B cell (primary cell): ENCODE measurements around the gene IFNLR1. TPM values are rescaled to one million over a fixed set of nuclear protein-coding genes. Genes with fewer than 3 reads are reported as not detected.

ENCODE experiments used
- ATAC-seq: fragments of 200-7000 bp; cut with Tn5 transposase; one replicate; pipeline ENCODE4 v1.10.0; 2021; ENCODE audit warnings: low read depth, mild to moderate bottlenecking, moderate number of reproducible peaks, moderate library complexity
- CTCF ChIA-PET: fragments of 350-600 bp; sonication (Branson Sonifier 250); formaldehyde crosslinking; loops from one replicate; lab custom pipeline; 2021; ENCODE audit warnings: antibody characterized with exemption, inconsistent platforms; lab: Charles Lee
- POLR2A ChIA-PET: fragments of 350-600 bp; sonication (Branson Sonifier 250); formaldehyde crosslinking; loops from one replicate; lab custom pipeline; 2021; ENCODE audit warnings: antibody characterized with exemption; lab: Charles Lee
- DNase-seq: peaks from one replicate; pipeline ENCODE4 v3.0.0; 2013
- H2AFZ ChIP-seq: 2 replicates; pipeline ENCODE4 v1.6.1; 2012; ENCODE audit warnings: mild to moderate bottlenecking, low read depth, low read length; ENCODE audit not compliant: insufficient read depth, poor library complexity, severe bottlenecking
- H3K27ac ChIP-seq, 2 donors: 1 replicate in 1 of 2; 2 replicates in 1 of 2; pipeline ENCODE4 v1.5.1; 2012 to 2013; ENCODE audit warnings: low read length in 2 of 2, mild to moderate bottlenecking in 2 of 2, moderate library complexity in 1 of 2
- H3K27me3 ChIP-seq, 4 experiments: fragments of 200-600 bp in 1 of 4; sonication (generic) in 1 of 4; replicated peaks in 1 of 4; 1 replicate in 2 of 4; 2 replicates in 2 of 4; pipeline versions ENCODE4 v1.6.1 to v1.7.0; 2013 to 2016; ENCODE audit warnings: low read length in 3 of 4, mild to moderate bottlenecking in 2 of 4, mixed read lengths in 1 of 4, moderate library complexity in 1 of 4; ENCODE audit not compliant: insufficient read depth in 4 of 4, control insufficient read depth in 3 of 4; ENCODE audit errors: control extremely low read depth in 1 of 4
- H3K36me3 ChIP-seq, 2 experiments: replicated peaks in 1 of 2; 1 replicate in 1 of 2; 2 replicates in 1 of 2; pipeline versions ENCODE4 v1.6.1 to v1.7.1; 2013; ENCODE audit warnings: low read length in 1 of 2; ENCODE audit not compliant: insufficient read depth in 2 of 2, control insufficient read depth in 1 of 2; ENCODE audit errors: control extremely low read depth in 1 of 2, extremely low read depth in 1 of 2
- H3K4me1 ChIP-seq, 2 donors: fragments of 200-600 bp in 1 of 2; sonication (generic) in 1 of 2; 1 replicate in 1 of 2; 2 replicates in 1 of 2; pipeline versions ENCODE4 v1.5.1 to v1.6.1; 2013 to 2017; ENCODE audit warnings: low read length in 2 of 2; ENCODE audit not compliant: control insufficient read depth in 2 of 2, insufficient read depth in 2 of 2
- H3K4me2 ChIP-seq: replicated peaks from 2 replicates; pipeline ENCODE3; 2012; ENCODE audit warnings: mild to moderate bottlenecking, low read depth, low read length; ENCODE audit not compliant: poor library complexity, severe bottlenecking
- H3K4me3 ChIP-seq, 5 experiments: fragments of 200-600 bp in 1 of 5; sonication (generic) in 1 of 5; 1 replicate in 3 of 5; 2 replicates in 2 of 5; pipeline versions ENCODE4 v1.5.1 to v1.7.0; 2011 to 2016; ENCODE audit warnings: low read length in 4 of 5, mild to moderate bottlenecking in 4 of 5, low read depth in 2 of 5, control low read depth in 1 of 5, moderate library complexity in 1 of 5; ENCODE audit not compliant: insufficient read depth in 1 of 5; ENCODE audit errors: control extremely low read depth in 1 of 5, extremely low read depth in 1 of 5
- H3K79me2 ChIP-seq: fragments of 200-600 bp; sonication (generic); one replicate; pipeline ENCODE4 v1.6.0; 2016; ENCODE audit warnings: low read length; ENCODE audit not compliant: control insufficient read depth, insufficient read depth
- H3K9ac ChIP-seq: fragments of 200-600 bp; sonication (generic); 2 replicates; pipeline ENCODE4 v1.6.1; 2017; ENCODE audit warnings: mild to moderate bottlenecking, low read length, moderate library complexity
- H3K9me3 ChIP-seq, 3 donors: one replicate each; pipeline versions ENCODE4 v1.6.1 to v1.7.1; 2013; ENCODE audit warnings: low read length in 2 of 3; ENCODE audit not compliant: control insufficient read depth in 2 of 3, insufficient read depth in 1 of 3; ENCODE audit errors: control extremely low read depth in 1 of 3
- H4K20me1 ChIP-seq: 2 replicates; pipeline ENCODE4 v1.6.0; 2012; ENCODE audit warnings: mild to moderate bottlenecking, low read length; ENCODE audit not compliant: insufficient read depth, control insufficient read depth, poor library complexity, severe bottlenecking
- H3K27ac Mint-ChIP-seq: one replicate; pipeline ENCODE4 v1.8.0; 2021; ENCODE audit warnings: mixed read lengths
- H3K27me3 Mint-ChIP-seq: one replicate; pipeline ENCODE4 v1.8.0; 2021; ENCODE audit warnings: mixed read lengths
- H3K4me1 Mint-ChIP-seq: one replicate; pipeline ENCODE4 v1.8.0; 2021; ENCODE audit warnings: mixed read lengths
- H3K4me3 Mint-ChIP-seq: one replicate; pipeline ENCODE4 v1.8.0; 2021; ENCODE audit warnings: mixed read lengths
- H3K9me3 Mint-ChIP-seq: one replicate; pipeline ENCODE4 v1.8.0; 2022; ENCODE audit warnings: mixed read lengths; ENCODE audit not compliant: insufficient read depth
- CTCF ChIP-seq: fragments of 200-600 bp; IDR thresholded peaks from one replicate; pipeline ENCODE4 v1.8.0; 2022; ENCODE audit warnings: antibody characterized with exemption, mild to moderate bottlenecking
- EZH2 ChIP-seq: IDR thresholded peaks from 2 replicates; pipeline ENCODE4 v1.6.1; 2012; ENCODE audit warnings: borderline replicate concordance, low read depth, mild to moderate bottlenecking, moderate library complexity, low read length; ENCODE audit not compliant: insufficient read depth, poor library complexity, severe bottlenecking
- WGBS: methylation state at CpG from one replicate; pipeline ENCODE4 v1.1.5; 2013; ENCODE audit warnings: missing lambda C conversion rate; ENCODE audit not compliant: insufficient coverage; 5-methylcytosine and 5-hydroxymethylcytosine counted together
- intact Hi-C: fragments of 100-400 bp; cut with micrococcal nuclease; formaldehyde crosslinking; loops from one replicate; pipeline ENCODE4 v1.10.0; 2022
- polyA plus RNA-seq: library from polyadenylated mRNA; depleted of rRNA; stranded (reverse); fragments of >200 nt; gene quantifications from 2 replicates; pipeline ENCODE4 v1.2.3, GENCODE V29; 2012
- total RNA-seq, 2 donors: library from RNA; stranded (reverse); fragments of 120-200 nt in 1 of 2; gene quantifications; 1 replicate in 1 of 2; 2 replicates in 1 of 2; pipeline versions ENCODE4 v1.2.3 to v1.2.4, GENCODE V29; 2013 to 2022

IFNLR1 gene
- total and polyA plus RNA-seq, 2 donors (not counting 1 experiment from before 2014, with no cell fraction given): 14.7 to 39.7 TPM

- H3K36me3 ChIP-seq: peaks cover 0 to 61% of the 10 kb centered on the region in 2 experiments
- Mint-ChIP-seq H3K27me3 (no peaks in the 10 kb centered on the region), H3K4me1 (peaks cover 16% of the 10 kb centered on the region), H3K9me3 (no peaks in the 10 kb centered on the region), H3K27ac (no peak overlapping the region), H3K4me3 (no peak overlapping the region)
- ATAC-seq (no peak), DNase-seq (no peak)
- no peak overlapping the region for H3K27ac ChIP-seq
- H2AFZ ChIP-seq: no peak overlapping the region
- H3K9me3 ChIP-seq: no peaks in the 10 kb centered on the region
- intact Hi-C loops: no loop called here
- H3K79me2 ChIP-seq: no peaks in the 10 kb centered on the region
- ChIA-PET CTCF (interaction anchor here (1.0 to 2.7 kb wide), 3 partner anchors 8 to 234 kb away, joined by 3 to 14 read pairs (median 4); no protein-coding TSS in a partner anchor), POLR2A (interaction anchor here (0.8 kb wide), 1 partner anchor 41 kb away, joined by 3 read pairs; no protein-coding TSS in a partner anchor)
- H3K27me3 ChIP-seq: no peaks in the 10 kb centered on the region
- 93% methylated on average over 6 of the region's 6 CpGs for WGBS
- no peak overlapping the region for H3K4me3 ChIP-seq
- peaks cover 0 to 4% of the 10 kb centered on the region in 2 donors for H3K4me1 ChIP-seq
- H3K9ac ChIP-seq: no peak overlapping the region
- H3K4me2 ChIP-seq: no peak overlapping the region
- H4K20me1 ChIP-seq: no peaks in the 10 kb centered on the region
- TF ChIP-seq CTCF (no peak), EZH2 (no peak)
These were observed 29.1 kb downstream of the IFNLR1 start for GRCh38 chr1:24157918-24158481.

- TF ChIP-seq EZH2 (no peak), CTCF (no peak)
- intact Hi-C loops: no loop called here
- no peak for ATAC-seq
These were observed 30.4 kb downstream of the IFNLR1 start for GRCh38 chr1:24156542-24157260.

More at GRCh38 chr1:24156542-24157260, 30.4 kb downstream of the IFNLR1 start:
- Histone ChIP-seq H3K4me3 (no peak overlapping the region), H3K4me1 (peaks cover 0 to 4% of the 10 kb centered on the region in 2 donors), H3K27ac (no peak overlapping the region), H3K9ac (no peak overlapping the region), H3K9me3 (no peaks in the 10 kb centered on the region), H3K79me2 (no peaks in the 10 kb centered on the region), H2AFZ (no peak overlapping the region), H3K36me3 (peaks cover 0 to 55% of the 10 kb centered on the region in 2 experiments), H3K27me3 (no peaks in the 10 kb centered on the region), H3K4me2 (no peak overlapping the region), H4K20me1 (no peaks in the 10 kb centered on the region)
- no peak overlapping the region for H3K27ac Mint-ChIP-seq
- H3K4me1 Mint-ChIP-seq: peaks cover 12% of the 10 kb centered on the region
- no peak for DNase-seq
- H3K9me3 Mint-ChIP-seq: no peaks in the 10 kb centered on the region
- WGBS: 95% methylated on average over 12 of the region's 18 CpGs
- no peaks in the 10 kb centered on the region for H3K27me3 Mint-ChIP-seq
- no peak overlapping the region for H3K4me3 Mint-ChIP-seq
- ChIA-PET CTCF (interaction anchor here (1.1 to 10.5 kb wide), 4 partner anchors 10 to 237 kb away, joined by 3 to 387 read pairs (median 120); no protein-coding TSS in a partner anchor), POLR2A (no interaction called here)
